Umbilical cord (tissue), 2 donors: Measurements from ENCODE around the gene MYO1G. TPM values are rescaled to one million over a fixed set of nuclear protein-coding genes. Genes with fewer than 3 reads are reported as not detected.

Experiments used
- DNase-seq: peaks from one replicate; pipeline ENCODE4 v3.0.0-alpha.2; 2015; ENCODE audit warnings: low spot score
- total RNA-seq: library from RNA; depleted of rRNA; stranded (reverse); fragments of >200 nt; gene quantifications from one replicate; pipeline ENCODE4 v1.2.3, GENCODE V29; 2014; ENCODE audit warnings: low replicate concordance; ENCODE audit not compliant: insufficient read depth

Gene MYO1G
- total RNA-seq, 1 donor from 2014 or later, result 6.5 TPM

DNA sequence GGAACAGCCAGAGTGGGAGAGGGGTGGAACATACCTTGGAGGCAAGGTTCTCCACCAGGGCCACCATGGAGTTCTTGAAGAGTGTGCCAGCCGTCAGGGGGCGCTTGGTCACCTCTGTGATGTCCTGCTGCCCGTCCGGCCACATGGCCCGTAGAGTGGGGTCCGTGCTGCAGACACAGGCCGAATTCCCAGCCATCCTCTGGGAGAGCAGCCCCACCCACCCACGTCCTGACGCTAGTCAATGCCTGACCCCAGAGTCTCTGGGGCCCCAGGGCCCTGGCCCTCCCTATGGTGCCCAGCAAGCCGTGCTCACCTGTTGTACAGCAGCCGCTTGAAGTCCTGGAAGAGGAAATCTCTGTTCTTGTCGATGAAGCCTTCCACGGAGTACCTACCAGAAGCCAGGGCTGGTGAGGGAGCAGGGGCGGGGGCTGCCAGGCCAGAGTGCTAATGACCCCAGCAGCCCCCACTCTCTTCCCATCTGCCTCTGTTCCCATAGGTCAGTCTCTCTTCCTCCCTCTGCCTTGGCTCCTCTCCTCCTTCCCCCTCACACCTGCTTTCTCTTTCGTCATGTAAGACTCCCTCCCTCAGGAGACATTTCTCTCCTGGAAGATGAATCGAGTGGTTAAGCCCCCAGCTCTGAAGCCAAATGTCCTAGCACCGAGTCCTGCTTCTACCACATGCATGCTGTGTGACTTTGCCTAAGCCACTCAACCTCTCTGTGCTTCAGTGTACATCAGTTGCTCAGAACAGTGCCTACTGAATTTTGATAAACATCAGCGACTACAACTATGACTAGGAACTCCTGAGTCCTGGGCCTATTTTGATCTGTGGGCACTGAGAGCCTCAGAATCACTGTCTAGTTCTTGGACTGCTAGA is 11.0 kb downstream of the MYO1G start:
- DNase-seq, result no peak

DNA sequence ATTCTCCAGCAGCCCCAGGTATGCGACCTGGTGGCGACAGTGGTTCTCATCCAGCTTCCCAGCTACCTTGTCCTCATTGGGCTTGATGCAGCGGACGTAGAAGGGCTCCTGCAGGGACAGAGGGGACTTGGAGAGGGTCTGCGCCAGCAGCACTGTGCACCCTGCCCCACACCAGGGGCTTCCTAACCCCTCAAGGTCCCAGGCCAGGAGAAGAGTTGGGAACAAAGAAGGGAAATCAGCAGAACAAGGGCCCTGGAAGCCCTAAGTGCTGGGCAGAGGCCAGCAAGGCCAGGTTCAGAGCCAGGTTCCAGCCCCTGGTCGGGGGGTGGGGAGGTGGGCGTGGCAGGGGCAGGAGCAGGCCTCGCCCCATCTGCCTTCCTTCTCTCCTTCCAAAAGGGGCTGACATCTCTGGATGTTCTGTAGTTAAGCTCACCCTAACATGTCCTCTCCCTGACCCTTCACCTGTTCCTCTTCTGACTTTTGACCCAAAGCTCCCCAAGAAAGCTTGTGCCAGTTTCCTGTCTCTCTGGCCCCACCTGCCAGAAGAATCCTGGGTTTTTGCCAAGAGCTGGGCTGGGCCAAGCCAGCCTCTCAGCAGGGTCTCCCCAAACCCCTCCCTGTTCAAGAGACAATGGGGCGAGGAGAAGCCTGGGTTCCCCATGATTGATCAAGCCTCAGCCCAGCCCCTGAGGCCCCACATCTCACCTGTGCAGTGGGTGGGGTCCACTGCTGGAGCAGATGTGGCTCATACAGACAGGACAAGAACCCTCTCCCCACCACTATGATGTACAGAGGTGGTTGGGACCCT is 11.9 kb downstream of the MYO1G start:
- no peak for DNase-seq

DNA sequence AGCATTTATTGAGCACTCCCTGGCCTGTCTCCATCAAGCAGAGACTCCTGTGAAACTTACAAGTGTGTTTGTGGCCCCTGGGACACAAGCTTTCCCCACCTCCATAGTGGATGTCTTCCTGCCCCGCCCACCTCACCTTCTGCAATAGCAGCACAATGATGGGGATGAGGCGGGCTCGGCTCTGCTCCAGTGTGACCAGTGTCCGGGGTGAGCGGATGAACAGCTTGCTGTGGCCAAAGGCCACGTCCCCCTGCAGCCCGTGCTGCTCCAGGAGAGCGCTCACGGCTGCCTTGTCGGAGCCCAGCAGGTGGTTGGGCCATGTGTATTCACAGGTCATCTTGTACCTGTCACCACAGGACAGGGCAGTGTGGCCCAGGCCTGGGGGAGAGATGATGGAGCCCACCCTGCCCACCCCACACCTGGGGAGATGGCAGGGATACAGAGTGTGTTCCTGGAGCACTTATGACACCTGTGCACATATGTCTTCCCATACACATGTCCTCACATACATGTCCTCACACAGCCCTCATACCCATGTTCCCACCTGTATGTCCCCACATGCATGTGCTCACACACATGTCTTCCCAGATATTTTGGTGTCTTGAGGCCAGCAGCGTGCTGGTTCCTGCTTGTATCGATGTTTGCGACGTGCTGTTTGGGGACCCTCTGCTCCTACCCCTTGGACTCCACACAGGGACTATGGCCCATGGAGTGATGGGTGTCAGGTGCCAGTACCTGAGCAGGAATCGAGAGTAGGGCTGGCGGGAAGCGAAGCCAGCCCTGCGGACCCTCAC is 12.7 kb downstream of the MYO1G start:
- no peak for DNase-seq

DNA sequence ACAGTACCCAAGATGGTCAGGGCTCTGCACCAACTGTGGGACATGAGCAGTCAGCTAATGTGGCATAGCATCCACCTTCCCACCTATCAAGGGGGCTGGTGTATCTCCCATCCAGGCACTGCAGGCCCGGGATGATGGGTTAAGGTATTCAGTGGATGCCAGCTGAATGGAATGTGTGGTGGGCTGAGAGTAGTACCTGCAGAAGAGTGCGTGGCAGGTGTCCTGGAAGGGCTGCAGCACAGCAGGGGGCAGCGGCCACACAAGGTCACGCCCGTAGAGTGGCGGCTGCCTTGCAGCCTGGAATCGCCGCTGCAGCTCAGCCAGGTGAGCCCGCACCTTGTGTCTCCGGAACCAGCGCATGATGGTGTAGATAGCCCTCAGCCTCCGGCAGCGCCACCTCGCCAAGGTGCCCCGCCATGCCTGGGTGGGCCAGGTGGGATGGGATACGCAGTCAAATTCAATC is 13.3 kb downstream of the MYO1G start:
- DNase-seq, result no peak

DNA sequence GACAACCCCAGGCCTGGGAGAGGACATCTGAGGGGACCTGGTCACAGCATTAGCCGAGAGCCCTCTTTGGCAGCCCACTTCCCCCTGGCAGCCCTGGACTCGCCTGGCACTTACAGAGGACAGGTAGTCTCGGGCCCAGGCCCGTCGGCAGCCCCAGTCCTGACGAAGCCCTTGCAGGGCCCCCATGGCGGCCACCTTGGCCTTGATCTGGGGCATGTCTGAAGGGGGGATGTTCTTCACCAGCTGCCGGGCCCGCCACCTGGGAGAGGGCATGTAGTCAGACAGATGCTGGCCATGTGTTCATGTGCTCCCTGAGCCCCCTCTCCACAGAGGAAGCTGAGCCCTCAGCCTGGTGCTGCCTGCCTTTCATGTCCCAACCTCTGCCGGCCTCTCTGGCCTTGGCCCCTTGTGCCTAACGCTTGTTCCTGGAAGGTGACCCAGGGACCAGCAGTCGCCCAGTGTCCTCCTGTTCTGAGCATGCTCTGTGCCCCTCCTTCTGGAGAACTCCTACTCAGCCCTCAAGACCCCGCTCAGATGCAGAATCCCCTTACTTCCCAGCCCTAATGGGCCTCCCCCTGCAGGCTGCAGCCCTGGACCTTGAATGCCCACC is 13.9 kb downstream of the MYO1G start:
- DNase-seq, result no peak

DNA sequence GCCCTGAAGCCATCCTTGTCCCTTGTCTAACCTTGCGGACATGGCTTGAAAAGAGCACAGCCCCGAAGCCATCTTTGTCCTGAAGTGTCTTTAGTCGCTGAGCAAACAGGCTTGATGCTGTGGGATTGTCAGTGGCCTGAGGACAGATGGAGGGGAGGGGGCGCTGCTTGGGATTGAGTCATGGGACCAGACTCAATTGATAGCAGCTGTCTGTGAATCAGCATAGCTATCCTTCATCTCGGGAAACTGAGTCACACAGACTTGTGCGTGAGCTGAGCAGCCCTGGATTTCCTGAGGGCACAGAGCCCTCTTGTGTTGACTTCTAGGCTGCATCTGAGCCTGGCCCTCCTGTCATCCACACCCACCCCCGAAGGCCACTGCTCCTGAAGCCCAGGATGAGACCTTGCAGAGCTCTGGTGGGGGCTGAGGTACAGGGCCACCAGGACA is 14.4 kb downstream of the MYO1G start:
- no peak for DNase-seq

DNA sequence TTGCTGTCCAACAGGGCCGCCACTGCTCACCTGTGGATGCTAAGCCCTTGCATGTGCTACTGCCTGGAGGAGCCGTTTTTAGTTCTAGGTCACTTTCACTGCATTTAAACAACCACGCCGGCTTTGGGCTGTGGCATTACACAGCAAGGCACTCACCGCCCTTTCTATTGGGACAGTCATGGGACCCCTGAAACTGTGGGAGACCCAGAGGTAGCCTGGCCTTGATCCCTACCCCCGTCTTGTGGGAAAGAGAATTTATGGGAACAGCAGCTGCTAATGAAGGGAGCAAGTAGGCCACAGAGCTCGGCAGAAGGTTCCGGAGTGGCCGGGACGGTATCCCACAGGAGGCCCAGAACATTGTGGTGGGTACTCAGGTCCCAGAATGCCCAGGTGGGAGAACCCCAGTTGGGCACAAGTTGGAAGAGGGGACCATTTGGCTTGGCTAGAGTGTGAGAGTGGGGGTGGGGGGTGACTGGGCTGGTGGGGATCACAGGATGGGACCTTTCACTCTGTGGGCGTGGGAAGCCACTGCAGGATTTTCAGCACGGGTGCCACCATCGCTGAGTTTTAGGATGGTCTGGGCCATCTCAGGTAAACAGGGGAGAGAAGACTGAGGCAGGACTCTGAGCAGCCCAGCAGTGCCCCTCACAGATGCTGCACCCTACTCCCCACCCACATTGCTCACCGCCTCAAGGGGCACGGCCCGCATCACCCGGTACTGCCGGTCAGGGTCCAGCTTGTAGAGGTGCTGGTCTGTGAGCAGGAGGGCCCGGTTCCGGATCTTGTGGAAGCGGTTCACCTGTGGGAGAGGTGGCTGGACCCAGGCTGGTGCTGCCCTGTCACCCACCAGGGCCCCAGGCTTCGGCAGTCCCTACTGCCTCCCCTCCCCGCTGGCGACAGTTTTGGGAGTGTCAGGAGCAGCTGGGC is 15.2 kb downstream of the MYO1G start:
- no peak for DNase-seq

DNA sequence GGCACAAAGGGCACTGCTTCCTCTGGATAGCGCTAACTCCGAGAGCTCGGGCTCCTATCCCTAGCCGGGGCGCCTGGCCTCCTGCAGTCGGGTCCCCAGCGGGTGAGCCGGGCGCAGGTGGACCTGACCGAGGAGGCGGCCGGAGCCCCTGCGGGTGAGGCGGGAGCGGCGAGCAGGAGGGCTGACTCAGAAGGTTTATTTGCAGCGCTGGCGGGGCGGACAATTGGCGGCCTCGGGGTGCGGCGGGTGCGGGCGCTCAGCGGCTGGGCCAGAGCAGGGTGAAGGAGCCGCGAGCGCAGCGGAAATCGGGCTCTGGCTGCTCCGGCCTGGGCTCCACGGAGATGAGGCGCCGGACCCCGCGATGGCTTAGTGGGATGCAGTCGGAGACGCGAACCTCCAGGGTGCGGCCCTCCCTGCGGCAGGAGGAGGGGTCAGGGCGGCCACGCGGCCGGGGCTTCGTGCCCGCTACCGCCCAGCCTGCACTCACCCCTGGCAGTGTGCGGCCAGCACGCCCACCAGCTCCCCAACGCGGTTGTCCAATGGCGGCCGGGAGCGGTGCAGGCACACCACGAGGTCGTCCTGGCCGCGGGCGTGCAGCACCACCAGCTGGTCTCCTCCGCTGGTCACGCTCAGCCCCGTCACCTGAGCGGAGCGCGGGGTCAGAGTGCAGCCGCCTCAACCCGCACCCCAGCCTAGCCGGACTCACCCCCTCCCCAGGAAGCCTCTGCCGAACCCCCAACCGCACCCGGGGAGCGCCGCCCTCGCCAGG is 16.1 kb downstream of the MYO1G start:
- peak; percentile 36 for DNase-seq

DNA sequence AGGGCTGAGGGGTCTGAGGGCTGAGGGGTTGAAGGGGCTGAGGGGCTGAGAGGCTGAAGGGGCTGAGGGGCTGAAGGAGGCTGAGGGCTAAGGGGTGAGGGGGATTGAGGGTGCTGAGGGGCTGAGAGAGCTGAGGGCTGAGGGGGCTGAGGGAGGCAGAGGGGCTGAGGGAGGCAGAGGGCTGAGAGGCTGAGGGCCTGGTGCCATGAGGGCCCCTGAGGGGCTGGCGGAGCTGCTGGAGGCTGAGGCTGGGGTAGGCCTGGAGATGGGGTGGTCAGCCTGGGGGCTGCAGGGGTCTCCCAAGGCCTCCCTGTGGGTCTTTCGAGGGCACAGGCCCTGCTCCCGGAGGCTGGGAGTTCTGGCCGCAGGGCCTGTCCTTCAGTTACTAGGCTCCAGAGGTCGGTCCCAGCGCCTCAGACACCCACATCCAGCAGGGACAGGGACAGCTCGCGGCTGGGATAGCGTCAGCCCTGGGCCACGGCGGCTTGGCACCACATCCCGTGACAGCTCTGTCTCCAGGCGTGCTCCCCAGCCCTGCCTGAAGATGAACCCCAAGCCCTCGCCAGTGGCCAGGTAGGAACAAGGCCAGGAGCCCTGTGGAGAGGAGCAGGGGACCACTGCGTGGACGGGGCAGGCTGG is 16.9 kb downstream of the MYO1G start:
- no peak for DNase-seq

DNA sequence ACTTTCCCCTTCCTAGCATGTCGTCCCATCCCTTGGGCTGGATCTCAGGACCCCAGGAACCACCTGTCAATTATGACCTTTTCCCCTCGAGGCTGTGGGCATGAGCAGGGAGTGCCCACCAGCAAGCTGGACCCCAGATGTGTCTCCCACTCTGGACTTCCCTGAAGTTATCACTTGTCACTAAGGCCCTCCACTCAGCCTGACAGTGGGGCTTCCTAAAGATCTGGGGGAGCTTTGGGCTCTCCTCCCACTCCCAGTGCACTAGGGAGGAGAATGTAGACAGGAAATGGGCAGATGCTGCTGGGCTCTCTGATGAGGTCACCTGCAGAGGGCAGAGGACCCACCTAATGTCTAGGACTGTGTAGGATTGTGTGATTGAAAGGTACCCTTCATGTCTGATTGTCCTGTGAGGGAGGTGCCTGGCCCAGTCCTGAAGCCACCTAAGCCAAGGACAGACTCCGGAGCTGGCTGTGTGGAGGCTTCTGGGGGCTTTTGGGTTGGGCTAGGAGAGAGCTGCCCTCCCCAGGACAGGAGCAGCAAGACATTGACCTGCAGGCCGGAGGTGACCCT is 18.7 kb downstream of the MYO1G start:
- no peak for DNase-seq

DNA sequence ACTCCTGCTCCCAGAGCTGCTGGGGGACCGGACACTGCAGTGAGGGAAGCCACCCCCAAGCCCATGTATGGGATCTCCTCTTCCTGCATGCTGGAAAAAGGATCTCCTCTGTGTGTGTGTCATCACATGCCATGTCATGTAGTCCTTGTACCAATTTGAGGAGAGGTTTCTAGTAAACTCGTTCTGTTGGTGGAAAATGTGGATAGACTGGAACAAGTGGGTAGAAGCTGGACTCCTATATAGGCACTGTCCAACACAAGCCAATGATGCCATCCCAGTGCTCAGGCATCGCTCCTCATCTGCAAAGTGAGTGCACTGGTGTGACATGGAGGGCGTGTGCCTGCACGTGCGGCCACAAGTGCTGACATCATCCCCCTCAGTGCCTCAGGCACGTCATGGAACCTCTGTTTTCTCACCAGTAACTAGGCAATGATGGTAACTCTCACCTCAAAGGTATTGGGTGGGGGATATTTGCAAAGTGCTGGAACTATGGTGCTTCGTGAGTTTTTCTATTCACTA is 19.3 kb downstream of the MYO1G start:
- no peak for DNase-seq

DNA sequence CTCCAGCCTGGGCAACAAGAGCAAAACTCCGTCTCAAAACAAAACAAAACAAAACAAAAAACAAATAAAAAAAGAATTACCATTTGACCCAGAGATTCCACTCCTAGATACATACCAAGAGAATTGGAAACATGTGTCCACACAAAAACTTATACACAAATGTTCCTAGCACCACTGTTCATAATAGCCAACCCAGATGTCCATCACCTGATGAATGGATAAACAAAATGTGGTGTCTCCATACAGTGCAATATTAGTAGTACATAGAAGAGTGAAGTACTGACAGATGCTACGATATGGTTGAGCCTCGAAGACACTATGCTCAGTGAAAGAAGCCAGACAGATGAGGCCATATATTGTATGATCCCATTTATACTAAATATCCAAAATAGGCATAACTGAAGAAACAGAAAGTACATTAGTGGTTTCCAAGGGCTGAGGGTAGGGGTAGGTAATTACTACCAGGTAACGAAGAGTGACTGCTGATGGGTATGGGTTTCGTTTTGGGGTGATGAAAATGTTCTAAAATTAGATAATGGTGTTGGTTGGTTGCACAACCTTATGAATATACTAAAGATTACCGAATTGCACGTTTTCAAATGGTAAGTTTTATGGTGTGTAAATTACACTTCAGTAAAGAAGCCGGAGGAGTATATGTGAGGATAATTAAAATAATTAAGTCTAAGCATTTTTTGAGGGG is 20.0 kb downstream of the MYO1G start:
- DNase-seq, result no peak

DNA sequence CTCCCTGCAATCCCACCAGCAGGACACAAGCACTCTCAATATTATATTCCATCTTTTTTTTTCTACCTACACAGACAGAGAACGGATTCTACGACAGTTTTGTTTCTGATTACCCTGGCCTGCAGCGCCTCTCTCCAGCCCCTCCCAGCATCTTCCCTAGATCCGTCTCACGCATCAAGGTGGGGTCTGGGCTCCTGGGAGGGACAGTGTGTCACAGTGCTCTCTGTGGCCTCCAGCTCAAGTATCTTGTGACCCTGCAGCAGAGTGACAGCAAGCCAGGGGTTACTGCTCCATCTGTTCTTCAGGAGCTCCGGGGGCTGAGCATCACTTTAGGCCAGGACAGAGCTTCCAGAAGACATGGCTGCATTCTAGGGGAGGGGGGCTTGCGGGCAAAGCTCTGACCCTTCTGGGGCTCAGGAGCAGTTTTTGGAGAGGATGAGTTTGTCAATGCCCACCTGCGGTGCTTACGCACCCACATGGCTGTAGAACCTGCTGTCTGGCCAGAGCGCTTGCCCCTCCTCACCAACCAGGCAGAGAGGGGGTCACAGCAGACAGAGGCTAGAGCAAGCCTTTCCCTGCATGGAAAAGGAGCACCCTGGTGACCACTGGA is 22.6 kb downstream of the MYO1G start:
- no peak for DNase-seq

DNA sequence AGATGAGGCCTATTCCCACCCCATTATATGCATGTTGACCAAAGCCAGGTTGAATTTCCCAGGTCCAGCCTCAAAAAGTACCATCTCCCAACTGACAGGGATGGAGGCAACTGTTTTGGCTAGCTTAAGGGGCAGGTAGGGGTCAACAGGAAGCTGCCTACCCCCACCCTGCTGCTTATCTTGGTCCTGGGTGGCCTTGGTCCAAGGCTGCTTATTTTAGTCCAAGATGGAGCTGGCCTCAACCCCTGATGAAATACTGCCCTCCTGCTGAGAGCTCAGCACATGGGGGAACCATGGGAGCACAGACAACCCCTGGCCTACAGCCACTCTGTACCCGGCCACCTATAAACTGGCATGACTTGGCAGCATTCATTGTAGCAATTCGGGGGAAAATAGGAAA is 23.1 kb downstream of the MYO1G start:
- DNase-seq, result no peak

DNA sequence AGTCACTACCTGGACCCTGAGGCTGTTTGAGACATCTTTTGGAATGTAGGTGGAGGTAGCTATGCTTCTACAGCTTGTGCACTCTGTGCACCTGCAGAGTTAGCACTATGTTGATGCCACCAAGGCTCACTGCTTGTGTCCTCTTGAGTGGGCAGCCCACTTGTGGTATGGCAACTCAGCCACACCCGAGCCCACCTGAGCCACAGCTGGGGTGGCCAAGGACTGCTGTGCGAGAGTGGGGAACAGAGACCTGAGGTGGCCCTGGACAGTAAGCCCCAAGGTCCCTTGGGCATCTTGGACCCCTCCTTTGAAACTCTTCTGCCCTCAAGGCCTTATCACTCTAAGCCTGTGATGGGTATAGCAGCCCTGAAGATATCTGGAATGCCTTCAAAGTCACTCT is 25.7 kb downstream of the MYO1G start:
- no peak for DNase-seq

DNA sequence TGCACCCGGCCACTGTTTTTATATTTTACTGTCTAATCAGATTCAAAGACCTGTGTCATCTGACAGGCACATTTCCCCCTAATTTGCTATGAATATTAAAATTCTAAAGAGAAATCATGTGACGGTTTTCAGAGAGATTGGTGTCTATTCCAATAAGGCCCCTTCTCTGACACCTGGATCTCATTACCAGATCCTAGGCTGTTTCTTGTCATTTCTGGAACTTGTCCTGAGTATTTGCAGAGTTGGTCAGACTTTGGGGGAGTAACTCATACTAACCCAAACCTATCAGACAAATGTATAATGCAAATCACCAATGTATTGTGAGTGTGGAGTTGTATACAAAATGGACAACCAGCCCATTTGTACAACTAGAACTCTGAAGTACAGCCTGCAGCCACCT is 29.5 kb downstream of the MYO1G start:
- DNase-seq, result no peak

DNA sequence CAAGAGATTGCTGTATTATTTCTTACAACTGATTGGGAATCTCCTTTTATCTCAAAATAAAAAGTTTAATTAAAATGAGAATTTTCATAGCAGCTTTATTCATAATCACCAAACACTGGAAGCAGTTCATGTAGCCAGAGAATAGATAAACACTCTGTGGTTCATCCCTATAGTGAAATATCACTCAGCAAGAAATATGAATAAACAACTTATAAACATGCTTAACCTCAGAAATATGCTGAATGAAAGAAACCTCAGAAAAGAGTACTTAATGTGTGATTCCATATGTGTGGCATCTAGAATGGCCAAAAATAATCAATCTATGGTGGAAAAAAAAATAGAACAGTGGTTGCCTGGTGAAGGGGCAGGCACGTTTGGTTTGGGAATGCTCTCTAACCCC is 33.3 kb downstream of the MYO1G start:
- no peak for DNase-seq
